T-helper 2 cell treated with Interferon-gamma antibody and Interleukin-4, amounts not matched to agents 100 ng/mL and 5 ng/mL, for 36 hours (primary cell): ENCODE data around the gene PSG11. TPM values are rescaled to one million over a fixed set of nuclear protein-coding genes. Genes with fewer than 3 reads are reported as not detected.
"Not testable (repeated sequence)": the region's sequence is repeated elsewhere in the genome, so short reads cannot be mapped to it uniquely, and the experiment has no call there.

Experiments used
- intact Hi-C: fragments of 100-400 bp; cut with micrococcal nuclease; formaldehyde crosslinking; loops from one replicate; pipeline ENCODE4 v1.15.1; 2023
- total RNA-seq: library from RNA; stranded (reverse); gene quantifications from 2 replicates; pipeline ENCODE4 v1.2.3, GENCODE V29; 2022

Gene PSG11
- total RNA-seq, 1 donor from 2014 or later, result not detected

DNA sequence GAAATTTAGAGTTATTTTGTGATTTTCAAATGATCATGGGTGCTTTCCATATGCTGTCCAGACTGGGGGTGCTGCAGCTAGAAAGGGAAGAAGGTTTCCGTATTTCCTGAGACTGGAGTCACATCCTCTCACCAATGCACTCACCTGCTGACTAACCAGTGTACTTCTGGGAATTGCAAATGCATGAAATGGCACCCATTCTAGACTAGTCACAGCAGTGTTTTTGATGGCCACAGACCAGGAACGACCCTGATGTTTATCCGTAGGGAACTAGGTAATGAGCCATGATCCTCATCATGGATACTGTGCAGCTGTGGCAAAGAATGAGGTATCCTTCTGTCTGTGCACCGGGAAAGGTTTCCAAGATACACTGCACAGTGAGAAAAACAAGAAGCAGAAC, 37.1 kb downstream of the PSG11 start:
- intact Hi-C loops, result not testable (repeated sequence)

DNA sequence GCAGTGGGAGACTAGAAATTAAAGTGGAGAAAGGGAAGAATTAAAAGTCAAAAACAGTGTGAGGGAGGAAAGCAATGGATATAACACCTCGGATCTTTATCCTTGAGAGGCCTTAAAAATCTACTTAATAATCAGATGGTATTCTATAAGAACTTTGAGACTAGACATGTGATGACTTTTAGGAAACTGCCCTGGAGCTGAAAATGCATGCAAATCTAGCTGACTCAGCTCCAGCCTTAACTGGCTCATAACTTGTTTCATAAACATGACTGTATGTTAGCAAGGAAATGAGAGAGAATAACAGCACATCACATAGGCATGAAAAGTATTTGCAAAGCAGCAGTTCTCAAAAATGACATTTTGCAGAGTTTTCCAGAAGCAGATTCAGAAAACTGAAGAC, 38.1 kb downstream of the PSG11 start:
- intact Hi-C loops, result not testable (repeated sequence)

DNA sequence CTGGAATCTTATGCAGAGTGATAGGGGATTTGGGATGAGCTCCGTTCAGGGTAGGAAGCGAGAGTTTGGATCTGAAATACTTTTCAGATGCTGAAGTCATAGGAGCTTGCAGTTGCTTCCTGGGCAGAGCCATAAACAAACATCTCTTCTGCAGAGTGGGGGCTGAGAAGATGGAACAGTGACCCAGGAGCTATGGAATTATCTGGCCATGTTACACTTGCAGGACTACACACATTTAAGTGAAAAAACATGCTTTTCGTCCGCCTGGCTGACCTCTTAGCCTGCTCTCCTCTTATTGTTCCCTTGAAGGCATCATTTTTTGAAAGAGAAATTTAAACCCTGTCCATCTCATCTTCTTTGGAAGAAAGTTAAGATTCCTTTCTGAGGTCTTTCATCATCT, 40.7 kb downstream of the PSG11 start:
- intact Hi-C loops, result no loop called here

DNA sequence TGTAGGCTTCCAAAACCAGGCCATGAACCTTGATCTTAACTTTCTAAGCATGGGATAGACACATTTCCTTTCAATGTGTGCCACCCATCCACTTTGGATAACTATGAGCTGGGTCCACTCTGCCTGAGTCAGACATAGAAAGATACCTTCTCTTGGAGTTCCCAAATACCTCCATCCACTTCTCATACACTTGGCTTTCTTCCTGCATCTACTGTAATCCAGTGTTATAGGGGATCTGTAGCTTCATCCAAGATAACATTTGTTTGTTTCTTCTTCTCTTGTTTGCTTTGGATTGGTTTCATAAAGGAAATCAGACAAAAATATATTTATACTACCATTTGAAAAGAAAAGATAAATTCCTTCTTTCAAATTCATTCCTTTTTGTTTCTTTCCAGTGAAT, 44.2 kb downstream of the PSG11 start:
- intact Hi-C loops, result not testable (repeated sequence)

DNA sequence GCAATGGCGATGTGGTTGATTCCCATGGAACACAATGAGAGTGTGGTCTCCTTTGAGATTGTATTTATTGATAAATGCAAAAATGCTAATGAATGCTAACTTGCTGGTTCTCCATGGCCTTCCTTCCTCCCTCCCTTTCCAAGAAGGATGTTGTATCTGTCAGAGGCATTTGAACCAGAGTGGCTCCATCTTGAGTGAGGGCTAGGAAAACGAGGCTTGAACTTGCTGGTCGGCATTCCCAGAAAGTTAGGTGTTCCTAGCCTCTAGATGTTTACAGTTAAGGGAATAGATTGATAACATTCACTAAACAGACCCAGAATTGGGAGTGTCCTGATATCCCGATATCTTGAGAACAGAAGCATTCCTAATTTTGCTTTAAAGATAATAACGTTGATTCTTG, 54.8 kb downstream of the PSG11 start:
- intact Hi-C loops, result not testable (repeated sequence)

DNA sequence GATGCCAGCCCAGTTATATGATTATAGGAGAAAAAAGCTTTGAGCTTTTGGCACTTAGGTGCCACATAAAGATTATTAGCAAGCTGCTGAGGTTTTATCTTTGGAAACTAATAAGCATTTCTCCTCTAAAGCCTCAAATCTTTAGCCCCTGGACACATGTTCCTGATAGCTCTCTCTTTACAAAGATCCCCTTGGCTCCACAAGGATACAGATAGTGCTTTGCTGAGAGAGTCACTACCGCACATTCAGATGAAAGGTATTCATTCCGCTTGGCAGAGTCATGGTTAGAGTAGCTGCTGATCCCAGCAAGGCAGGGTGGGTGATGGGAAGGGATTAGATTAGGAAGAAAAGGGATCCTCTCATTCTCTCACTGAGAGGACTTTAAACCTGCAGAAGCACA, 61.1 kb downstream of the PSG11 start:
- intact Hi-C loops, result no loop called here

DNA sequence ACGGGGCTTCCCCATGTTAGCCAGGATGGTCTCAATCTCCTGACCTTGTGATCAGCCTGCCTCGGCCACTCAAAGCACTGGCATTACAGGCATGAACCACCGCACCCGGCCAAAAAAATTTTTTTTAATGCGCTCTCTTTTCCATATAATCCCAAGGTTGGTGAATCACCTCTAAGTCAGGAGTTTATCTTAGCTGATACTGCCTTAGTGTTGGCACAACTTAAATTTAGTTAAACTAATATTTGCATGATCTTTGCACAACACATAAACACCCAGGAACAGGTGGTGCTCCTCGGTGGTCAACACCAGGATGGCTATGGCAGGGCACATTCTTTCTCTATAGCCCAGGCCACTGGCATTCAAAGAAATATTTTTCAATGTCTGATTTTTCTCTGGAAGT, 65.2 kb downstream of the PSG11 start:
- intact Hi-C loops, result no loop called here

Other genes with a start within 250 kb of the PSG11 start
- not detected in 2 replicates for gene PSG1, start 146.8 kb downstream of the PSG11 start, total RNA-seq
- not detected in 2 replicates for gene PSG6, start 108.6 kb downstream of the PSG11 start, total RNA-seq
- not detected in 2 replicates for gene PSG7, start 89.3 kb downstream of the PSG11 start, total RNA-seq
- not detected in 2 replicates for gene PSG2, start 56.2 kb upstream of the PSG11 start, total RNA-seq
- not detected in 2 replicates for gene PSG5, start 160.1 kb upstream of the PSG11 start, total RNA-seq
- not detected in 2 replicates for gene PSG4, start 179.2 kb upstream of the PSG11 start, total RNA-seq
- gene PSG9, start 243.1 kb upstream of the PSG11 start, total RNA-seq, result not detected in 2 replicates